ENCODE results near the gene INKA2. TPM values are rescaled to one million over a fixed set of nuclear protein-coding genes. Genes with fewer than 3 reads are reported as not detected.

Gene INKA2
- total and polyA plus RNA-seq, 11 donors = 9.0 to 33.2 (median 14.0) TPM

GRCh38 chr1:111761717-111762116 lies 22.5 kb upstream of the INKA2 start:
- H3K36me3 ChIP-seq = peaks cover 0 to 90% (median 82%) of the 10 kb centered on the region in 9 donors

DNA sequence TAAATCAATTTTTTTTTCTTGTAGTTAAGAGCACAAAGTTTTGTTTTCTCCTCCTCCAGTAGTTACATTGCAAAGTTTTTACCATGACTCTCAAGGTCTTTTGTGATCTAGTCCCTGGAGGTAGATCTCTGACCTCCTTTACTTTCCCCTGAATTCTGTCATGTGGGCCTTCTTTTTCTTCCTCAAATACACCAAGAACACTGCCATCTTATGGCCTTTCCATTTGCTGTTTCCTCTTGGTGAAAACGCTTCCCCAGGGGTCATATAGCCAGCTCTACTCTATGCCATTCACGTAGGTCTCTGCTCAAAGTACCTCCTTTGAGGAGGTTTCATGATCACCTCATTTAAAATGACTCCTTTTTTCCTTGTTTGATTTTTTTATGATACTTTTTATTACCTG lies 19.2 kb upstream of the INKA2 start:
- intact Hi-C loops (cut with DNase I) = loop anchor here in 5 of 10 donors (5.0 kb wide), 3 partner anchors 101 to 276 kb away; no protein-coding TSS in a partner anchor
- no peak for TF ChIP-seq POLR2A (IDR thresholded peaks at IDR 0.05)
- TF ChIP-seq, protein P1, sequence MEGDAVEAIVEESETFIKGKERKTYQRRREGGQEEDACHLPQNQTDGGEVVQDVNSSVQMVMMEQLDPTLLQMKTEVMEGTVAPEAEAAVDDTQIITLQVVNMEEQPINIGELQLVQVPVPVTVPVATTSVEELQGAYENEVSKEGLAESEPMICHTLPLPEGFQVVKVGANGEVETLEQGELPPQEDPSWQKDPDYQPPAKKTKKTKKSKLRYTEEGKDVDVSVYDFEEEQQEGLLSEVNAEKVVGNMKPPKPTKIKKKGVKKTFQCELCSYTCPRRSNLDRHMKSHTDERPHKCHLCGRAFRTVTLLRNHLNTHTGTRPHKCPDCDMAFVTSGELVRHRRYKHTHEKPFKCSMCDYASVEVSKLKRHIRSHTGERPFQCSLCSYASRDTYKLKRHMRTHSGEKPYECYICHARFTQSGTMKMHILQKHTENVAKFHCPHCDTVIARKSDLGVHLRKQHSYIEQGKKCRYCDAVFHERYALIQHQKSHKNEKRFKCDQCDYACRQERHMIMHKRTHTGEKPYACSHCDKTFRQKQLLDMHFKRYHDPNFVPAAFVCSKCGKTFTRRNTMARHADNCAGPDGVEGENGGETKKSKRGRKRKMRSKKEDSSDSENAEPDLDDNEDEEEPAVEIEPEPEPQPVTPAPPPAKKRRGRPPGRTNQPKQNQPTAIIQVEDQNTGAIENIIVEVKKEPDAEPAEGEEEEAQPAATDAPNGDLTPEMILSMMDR (IDR thresholded peaks at IDR 0.05) = no peak
- H3K9me3 ChIP-seq = no peaks in the 10 kb centered on the region
- H3K4me1 ChIP-seq = peaks cover 0 to 27% (median 17%) of the 10 kb centered on the region in 12 donors
- H3K36me3 ChIP-seq = peaks cover 0 to 57% (median 48%) of the 10 kb centered on the region in 9 donors
- H3K27ac ChIP-seq = no peak overlapping the region
- 68 to 78% (median 75%) methylated on average over 2 of the region's 2 CpGs for WGBS, 4 donors
- no peak for DNase-seq
- ATAC-seq = no peak
- no peak overlapping the region for H3K4me3 ChIP-seq
- no peaks in the 10 kb centered on the region for H3K27me3 ChIP-seq

More at GRCh38 chr1:111761717-111762116, 22.5 kb upstream of the INKA2 start:
- intact Hi-C loops (cut with DNase I) = loop anchor here in 2 of 10 donors (10.0 kb wide), 1 partner anchor 537 kb away; the partner anchor contains the start of gene CHI3L2 (in 2 of the 2)
- H3K27ac ChIP-seq = no peak overlapping the region
- ATAC-seq = no peak
- TF ChIP-seq, protein P1 (IDR thresholded peaks at IDR 0.05) = no peak
- no peak for TF ChIP-seq POLR2A (IDR thresholded peaks at IDR 0.05)
- H3K4me1 ChIP-seq = peaks cover 0 to 13% (median 6%) of the 10 kb centered on the region in 12 donors
- H3K27me3 ChIP-seq = no peaks in the 10 kb centered on the region
- 92 to 96% (median 94%) methylated on average over 2 of the region's 2 CpGs for WGBS, 4 donors
- no peaks in the 10 kb centered on the region for H3K9me3 ChIP-seq
- H3K4me3 ChIP-seq = no peak overlapping the region
- no peak for DNase-seq

DNA sequence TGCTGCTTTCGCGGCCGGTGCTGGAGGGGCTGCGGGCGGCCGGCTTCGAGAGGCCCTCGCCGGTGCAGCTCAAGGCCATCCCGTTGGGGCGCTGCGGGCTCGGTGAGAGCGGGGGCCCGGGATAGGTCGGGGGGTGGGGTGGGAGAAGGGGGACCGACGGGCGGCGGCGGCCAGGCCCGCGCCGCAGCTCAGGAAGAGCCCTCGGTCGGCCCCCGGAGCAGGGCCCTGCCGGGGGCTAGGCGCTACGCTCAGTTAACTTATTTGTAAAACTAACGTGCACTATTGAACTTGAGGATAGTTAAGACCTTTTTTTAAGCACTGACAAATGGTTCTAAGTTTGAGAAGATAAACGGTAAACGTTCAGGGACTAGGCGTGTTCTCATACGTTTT lies 16.9 kb upstream of the INKA2 start:
- Histone ChIP-seq H3K4me3 (peak overlapping the region; percentile 69 to 91 (median 80)), H3K27me3 (no peaks in the 10 kb centered on the region), H3K9me3 (no peaks in the 10 kb centered on the region), H3K27ac (peak overlapping the region; percentile 86 to 96 (median 91)), H3K4me1 (peaks cover 0 to 38% (median 17%) of the 10 kb centered on the region in 12 donors), H3K36me3 (peaks cover 0 to 35% (median 26%) of the 10 kb centered on the region in 9 donors)
- TF ChIP-seq POLR2A (IDR thresholded peaks at IDR 0.05) = no peak
- TF ChIP-seq, protein P1 (IDR thresholded peaks at IDR 0.05) = no peak
- intact Hi-C loops (cut with DNase I) = loop anchor here in 5 of 10 donors (5.0 kb wide), 3 partner anchors 99 to 274 kb away; no protein-coding TSS in a partner anchor
- DNase-seq (no peak), ATAC-seq (peak in 1 of 4 donors; percentile 36)
- WGBS, 4 donors = 0 to 1% (median 0%) methylated on average over 27 to 35 of the region's 35 CpGs

GRCh38 chr1:111755331-111756123 lies 16.3 kb upstream of the INKA2 start, which contains the start of gene DDX20:
DDX20 (plus strand) TSS chr1:111755901; CDS start chr1:111755925, 24 bp downstream.
- H3K27me3 ChIP-seq = no peaks in the 10 kb centered on the region
- no peak for TF ChIP-seq POLR2A (IDR thresholded peaks at IDR 0.05)
- TF ChIP-seq, protein P1 (IDR thresholded peaks at IDR 0.05) = peak; percentile 81 to 100 (median 95)
- H3K36me3 ChIP-seq = peaks cover 0 to 29% (median 20%) of the 10 kb centered on the region in 9 donors
- peak; percentile 97 to 98 (median 98) for ATAC-seq
- H3K4me1 ChIP-seq = peaks cover 0 to 38% (median 17%) of the 10 kb centered on the region in 12 donors
- WGBS, 4 donors = 0 to 1% (median 0%) methylated on average over 51 to 67 of the region's 67 CpGs
- H3K27ac ChIP-seq = peak within 1 kb of the TSS; percentile 86 to 96 (median 91)
- no peaks in the 10 kb centered on the region for H3K9me3 ChIP-seq
- intact Hi-C loops (cut with DNase I) = loop anchor here in 7 of 10 donors (1.0 to 5.0 kb wide), 7 partner anchors 16 to 273 kb away; partner anchors contain the start of gene INKA2 (in 2 of the 7)
- H3K4me3 ChIP-seq = peak within 1 kb of the TSS; percentile 69 to 91 (median 80)
- DNase-seq = peak; percentile 93 to 96 (median 95)
